Peyer's patch (tissue), 4 donors: ENCODE measurements around the gene DSCAML1. TPM values are rescaled to one million over a fixed set of nuclear protein-coding genes. Genes with fewer than 3 reads are reported as not detected.

Source experiments
- DNase-seq, 3 donors: peaks; one replicate each; pipeline ENCODE4 v3.0.0-alpha.2; 2017 to 2019
- H3K27ac ChIP-seq, 4 donors: fragments of 200-600 bp; sonication (generic); one replicate each; pipeline ENCODE4 v1.5.1; 2016 to 2019
- H3K27me3 ChIP-seq, 2 donors: fragments of 200-600 bp; sonication (generic); one replicate each; pipeline ENCODE4 v1.5.1; 2019
- H3K36me3 ChIP-seq, 3 donors: fragments of 200-600 bp; sonication (generic); one replicate each; pipeline ENCODE4 v1.5.1; 2016 to 2019
- H3K4me1 ChIP-seq, 4 donors: fragments of 200-600 bp; sonication (generic); one replicate each; pipeline ENCODE4 v1.5.1; 2016 to 2019
- H3K4me3 ChIP-seq, 4 donors: fragments of 200-600 bp; sonication (generic); 1 replicate in 3 of 4; 2 replicates in 1 of 4; pipeline ENCODE4 v1.5.1; 2016 to 2019; ENCODE audit warnings: mild to moderate bottlenecking in 1 of 4
- H3K9me3 ChIP-seq, 4 donors: fragments of 200-600 bp; sonication (generic); one replicate each; pipeline ENCODE4 v1.5.1; 2016 to 2019; ENCODE audit warnings: mild to moderate bottlenecking in 1 of 4
- POLR2A ChIP-seq, 2 donors: fragments of 450-650 bp; IDR thresholded peaks; one replicate each; pipeline ENCODE4 v1.5.1; 2017; ENCODE audit warnings: antibody characterized with exemption in 2 of 2, mild to moderate bottlenecking in 2 of 2, moderate library complexity in 2 of 2
- total RNA-seq, 4 donors: library from RNA; depleted of rRNA; stranded (reverse); fragments of >200 nt; gene quantifications; one replicate each; pipeline ENCODE4 v1.1.0, GENCODE V29; 2016
- TF ChIP-seq, protein P1 (sequence below), 6 experiments: fragments of 450-650 bp in 4 of 6; fragments of 200-600 bp in 2 of 6; sonication (generic) in 1 of 6; IDR thresholded peaks; one replicate each; pipeline ENCODE4 v1.5.1; 2017 to 2019; ENCODE audit warnings: antibody characterized with exemption in 6 of 6, mild to moderate bottlenecking in 3 of 6, moderate library complexity in 1 of 6

DSCAML1 gene
- total RNA-seq, 4 donors from 2014 or later, result 0.18 to 5.8 (median 2.9) TPM

DNA sequence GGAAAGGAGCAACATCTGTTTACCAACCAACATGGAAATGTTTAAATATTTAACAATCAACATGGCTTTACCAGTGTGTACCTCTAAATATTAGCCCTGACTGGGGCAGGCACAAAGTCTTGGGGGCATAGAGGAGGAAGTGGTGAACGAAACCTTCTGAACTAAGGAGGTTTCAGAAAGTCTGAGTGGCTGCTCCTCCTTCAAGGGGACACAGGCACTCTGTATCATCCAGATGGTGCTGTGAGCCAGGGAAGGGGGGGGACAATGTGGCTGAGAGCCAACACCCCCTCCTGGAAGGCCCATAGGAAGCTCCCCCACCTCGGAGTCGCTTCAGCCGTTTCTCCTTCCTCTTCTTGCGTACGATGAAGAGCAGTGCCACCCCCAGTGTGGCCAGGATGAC lies 361.7 kb downstream of the DSCAML1 start:
- no peaks in the 10 kb centered on the region for H3K9me3 ChIP-seq
- no peaks in the 10 kb centered on the region for H3K36me3 ChIP-seq
- TF ChIP-seq POLR2A (IDR thresholded peaks at IDR 0.05), result no peak
- TF ChIP-seq, protein P1, sequence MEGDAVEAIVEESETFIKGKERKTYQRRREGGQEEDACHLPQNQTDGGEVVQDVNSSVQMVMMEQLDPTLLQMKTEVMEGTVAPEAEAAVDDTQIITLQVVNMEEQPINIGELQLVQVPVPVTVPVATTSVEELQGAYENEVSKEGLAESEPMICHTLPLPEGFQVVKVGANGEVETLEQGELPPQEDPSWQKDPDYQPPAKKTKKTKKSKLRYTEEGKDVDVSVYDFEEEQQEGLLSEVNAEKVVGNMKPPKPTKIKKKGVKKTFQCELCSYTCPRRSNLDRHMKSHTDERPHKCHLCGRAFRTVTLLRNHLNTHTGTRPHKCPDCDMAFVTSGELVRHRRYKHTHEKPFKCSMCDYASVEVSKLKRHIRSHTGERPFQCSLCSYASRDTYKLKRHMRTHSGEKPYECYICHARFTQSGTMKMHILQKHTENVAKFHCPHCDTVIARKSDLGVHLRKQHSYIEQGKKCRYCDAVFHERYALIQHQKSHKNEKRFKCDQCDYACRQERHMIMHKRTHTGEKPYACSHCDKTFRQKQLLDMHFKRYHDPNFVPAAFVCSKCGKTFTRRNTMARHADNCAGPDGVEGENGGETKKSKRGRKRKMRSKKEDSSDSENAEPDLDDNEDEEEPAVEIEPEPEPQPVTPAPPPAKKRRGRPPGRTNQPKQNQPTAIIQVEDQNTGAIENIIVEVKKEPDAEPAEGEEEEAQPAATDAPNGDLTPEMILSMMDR (IDR thresholded peaks at IDR 0.05), result no peak
- no peak for DNase-seq
- H3K4me1 ChIP-seq, result no peaks in the 10 kb centered on the region
- no peaks in the 10 kb centered on the region for H3K27me3 ChIP-seq
- H3K27ac ChIP-seq, result no peak overlapping the region
- H3K4me3 ChIP-seq, result no peak overlapping the region

- no peaks in the 10 kb centered on the region for H3K4me1 ChIP-seq
- TF ChIP-seq, protein P1 (IDR thresholded peaks at IDR 0.05), result no peak
- TF ChIP-seq POLR2A (IDR thresholded peaks at IDR 0.05), result no peak
- no peak for DNase-seq
- no peak overlapping the region for H3K27ac ChIP-seq
- no peaks in the 10 kb centered on the region for H3K27me3 ChIP-seq
- H3K9me3 ChIP-seq, result no peaks in the 10 kb centered on the region
- H3K4me3 ChIP-seq, result no peak overlapping the region
- H3K36me3 ChIP-seq, result no peaks in the 10 kb centered on the region
These were observed 362.5 kb downstream of the DSCAML1 start for GRCh38 chr11:117434481-117434880.

DNA sequence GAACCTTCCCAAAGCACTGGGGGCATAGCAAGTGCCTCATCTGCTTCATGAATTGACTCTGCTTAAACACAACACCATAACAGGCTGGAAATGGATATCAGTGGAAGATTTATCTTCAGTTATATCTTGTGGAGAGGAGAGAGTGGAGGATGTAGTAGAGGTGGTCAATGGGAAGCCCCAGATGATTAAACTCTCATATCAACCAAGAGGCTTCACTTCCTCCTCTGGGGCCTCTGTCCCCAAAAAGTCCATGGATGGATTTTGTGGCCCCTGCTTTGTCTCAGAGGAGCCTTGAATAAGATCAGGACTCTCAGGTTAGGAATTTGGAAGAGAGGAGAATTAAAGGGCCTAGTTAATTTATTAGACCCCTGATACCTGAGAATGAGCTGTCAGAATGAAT lies 363.3 kb downstream of the DSCAML1 start:
- H3K36me3 ChIP-seq, result no peaks in the 10 kb centered on the region
- no peak for TF ChIP-seq POLR2A (IDR thresholded peaks at IDR 0.05)
- TF ChIP-seq, protein P1 (IDR thresholded peaks at IDR 0.05), result no peak
- no peaks in the 10 kb centered on the region for H3K4me1 ChIP-seq

GRCh38 chr11:117431436-117431835 lies 365.6 kb downstream of the DSCAML1 start:
- Histone ChIP-seq H3K27me3 (no peaks in the 10 kb centered on the region), H3K4me1 (no peaks in the 10 kb centered on the region), H3K9me3 (no peaks in the 10 kb centered on the region), H3K36me3 (no peaks in the 10 kb centered on the region), H3K4me3 (no peak overlapping the region), H3K27ac (no peak overlapping the region)
- no peak for TF ChIP-seq POLR2A (IDR thresholded peaks at IDR 0.05)
- TF ChIP-seq, protein P1 (IDR thresholded peaks at IDR 0.05), result no peak
- no peak for DNase-seq

More for the DNA sequence above, 363.3 kb downstream of the DSCAML1 start:
- Histone ChIP-seq H3K9me3 (no peaks in the 10 kb centered on the region), H3K27me3 (no peaks in the 10 kb centered on the region), H3K27ac (no peak overlapping the region), H3K4me3 (no peak overlapping the region)
- DNase-seq, result no peak

DNA sequence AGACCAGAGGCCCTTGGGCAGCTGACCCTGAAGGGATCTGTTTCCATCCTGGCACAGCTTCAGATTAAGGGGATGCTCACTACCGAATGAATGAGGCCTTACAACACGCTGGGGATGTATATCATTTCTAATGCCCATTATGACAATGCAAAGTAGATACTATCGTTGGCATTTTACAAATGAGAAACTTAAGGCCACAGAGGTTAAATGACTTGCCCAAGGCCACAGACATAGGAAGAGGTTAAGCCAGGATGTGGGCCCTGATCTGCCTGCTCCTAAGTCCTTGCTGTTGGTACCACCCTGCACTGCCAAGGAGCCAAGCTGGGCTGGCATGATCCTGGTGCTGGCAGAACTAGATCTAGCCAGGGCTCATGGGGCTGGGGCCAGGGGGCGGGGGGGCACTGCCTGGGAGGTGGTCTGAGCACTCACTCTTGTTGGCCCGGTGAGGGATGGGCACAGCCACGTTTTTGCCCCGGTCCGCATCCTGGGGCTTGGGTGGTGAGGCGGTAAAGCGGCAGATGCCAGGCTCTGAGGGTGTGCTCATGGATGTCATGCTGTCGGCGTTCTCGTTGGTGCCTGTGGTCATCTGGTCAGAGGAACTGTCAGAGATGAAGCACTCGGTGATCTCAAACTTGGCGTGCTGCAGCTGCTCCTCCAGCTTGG lies 366.6 kb downstream of the DSCAML1 start:
- H3K4me1 ChIP-seq, result no peaks in the 10 kb centered on the region
- no peak overlapping the region for H3K4me3 ChIP-seq
- no peak for TF ChIP-seq POLR2A (IDR thresholded peaks at IDR 0.05)
- TF ChIP-seq, protein P1 (IDR thresholded peaks at IDR 0.05), result no peak
- no peak overlapping the region for H3K27ac ChIP-seq
- no peaks in the 10 kb centered on the region for H3K36me3 ChIP-seq
- H3K27me3 ChIP-seq, result no peaks in the 10 kb centered on the region
- no peaks in the 10 kb centered on the region for H3K9me3 ChIP-seq
- DNase-seq, result no peak

DNA sequence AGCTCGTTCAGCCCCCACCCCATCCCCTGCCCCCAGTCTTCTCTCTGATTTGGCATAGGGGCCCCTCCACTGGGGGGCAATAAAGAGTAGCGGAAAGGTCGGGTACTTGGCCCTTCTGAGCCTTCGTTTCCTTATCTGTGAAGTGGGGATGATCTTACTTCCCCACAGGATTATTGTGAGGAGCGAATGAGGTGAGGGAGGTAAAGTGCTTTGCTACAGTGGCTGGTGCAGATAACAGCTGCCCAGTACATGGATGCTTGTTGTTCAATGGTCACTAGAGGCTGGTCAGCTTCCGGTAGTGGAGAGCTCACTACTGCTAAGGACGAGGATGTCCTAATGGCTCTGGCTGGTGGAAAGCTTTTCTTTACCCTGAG lies 368.2 kb downstream of the DSCAML1 start:
- TF ChIP-seq, protein P1 (IDR thresholded peaks at IDR 0.05), result no peak
- TF ChIP-seq POLR2A (IDR thresholded peaks at IDR 0.05), result no peak
- Histone ChIP-seq H3K9me3 (no peaks in the 10 kb centered on the region), H3K4me1 (no peaks in the 10 kb centered on the region), H3K27ac (no peak overlapping the region), H3K36me3 (no peaks in the 10 kb centered on the region), H3K4me3 (no peak overlapping the region), H3K27me3 (no peaks in the 10 kb centered on the region)
- DNase-seq, result no peak
